K562 (cell line): Measurements from ENCODE around the gene SPTBN4. TPM values are rescaled to one million over a fixed set of nuclear protein-coding genes. Genes with fewer than 3 reads are reported as not detected.

ENCODE experiments used
- ATAC-seq: fragments of 200-7000 bp; cut with Tn5 transposase; 3 replicates; pipeline ENCODE4 v1.9.1; 2020; ENCODE audit warnings: moderate library complexity
- BruUV-seq: library from RNA; stranded (reverse); fragments of 400-500 nt; replicated peaks from 2 replicates; lab custom pipeline; 2021; lab: Mats Ljungman, UMichigan
- CTCF ChIA-PET: fragments of 300-600 bp; formaldehyde crosslinking; extraction: SDS; loops from one replicate; lab custom pipeline; 2021; ENCODE audit warnings: low intra/inter-chr PET ratio; lab: Yijun Ruan, JAX
- POLR2A ChIA-PET: fragments of 300-600, 350-650 bp; sonication (Branson Sonifier 250); formaldehyde crosslinking; extraction: SDS; loops from one replicate; lab custom pipeline; 2021; ENCODE audit warnings: antibody characterized with exemption, inconsistent platforms; lab: Yijun Ruan, JAX
- DNase-seq, 4 experiments: peaks; one replicate each; pipeline versions ENCODE4 v3.0.0 to v3.0.0-alpha.2; 2011 to 2018; ENCODE audit warnings: low spot score in 3 of 4, mixed read lengths in 3 of 4; ENCODE audit errors: extremely low read depth in 1 of 4
- FAIRE-seq: peaks from 2 replicates; lab custom pipeline; 2011; peaks lifted over from hg19 to GRCh38; lab: Jason Lieb, UNC
- H2AFZ ChIP-seq: 2 replicates; pipeline ENCODE4 v1.6.0; 2011; ENCODE audit warnings: low read depth, low read length, control low read depth, inconsistent platforms
- H3K27ac ChIP-seq: fragments of 200-600 bp; 3 replicates; pipeline ENCODE4 v1.8.0; 2011; ENCODE audit warnings: low read depth, mild to moderate bottlenecking, control low read depth, inconsistent platforms, low read length, moderate library complexity, mixed read lengths; ENCODE audit errors: extremely low read depth
- H3K27me3 ChIP-seq, 2 experiments: fragments of 300-600 bp in 1 of 2; 2 replicates in 1 of 2; 3 replicates in 1 of 2; pipeline versions ENCODE4 v1.6.0 to v1.8.0; 2011; ENCODE audit warnings: inconsistent platforms in 2 of 2, low read length in 2 of 2, mild to moderate bottlenecking in 1 of 2, mixed read lengths in 1 of 2, moderate library complexity in 1 of 2; ENCODE audit not compliant: control insufficient read depth in 2 of 2, insufficient read depth in 2 of 2
- H3K36me3 ChIP-seq: fragments of 300-600 bp; 3 replicates; pipeline ENCODE4 v1.8.0; 2011; ENCODE audit warnings: mild to moderate bottlenecking, low read length, inconsistent platforms; ENCODE audit not compliant: control insufficient read depth, insufficient read depth
- H3K4me1 ChIP-seq, 2 experiments: fragments of 200-600 bp in 1 of 2; replicated peaks in 1 of 2; 2 replicates in 1 of 2; 3 replicates in 1 of 2; pipeline versions ENCODE4 v1.5.1 to v1.8.0; 2011; ENCODE audit warnings: inconsistent platforms in 2 of 2, low read length in 2 of 2, mild to moderate bottlenecking in 1 of 2, mixed read lengths in 1 of 2, moderate library complexity in 1 of 2; ENCODE audit not compliant: control insufficient read depth in 2 of 2, insufficient read depth in 2 of 2
- H3K4me2 ChIP-seq: 2 replicates; pipeline ENCODE4 v1.6.1; 2011; ENCODE audit warnings: low read length, control low read depth, inconsistent platforms, mixed read lengths; ENCODE audit not compliant: insufficient read depth
- H3K4me3 ChIP-seq: fragments of 200-600 bp; sonication (generic), shearing (Covaris generic); 2 replicates; pipeline ENCODE4 v1.5.1; 2016; ENCODE audit warnings: control low read depth, inconsistent platforms
- H3K79me2 ChIP-seq: fragments of 200-600 bp; 3 replicates; pipeline ENCODE4 v1.8.0; 2011; ENCODE audit warnings: low read length, inconsistent platforms; ENCODE audit not compliant: control insufficient read depth, insufficient read depth
- H3K9ac ChIP-seq, 2 experiments: 2 replicates each; pipeline versions ENCODE4 v1.6.0 to v1.6.1; 2011; ENCODE audit warnings: low read depth in 2 of 2, low read length in 2 of 2, control low read depth in 1 of 2, inconsistent platforms in 1 of 2, mild to moderate bottlenecking in 1 of 2, mixed read lengths in 1 of 2; ENCODE audit not compliant: insufficient read depth in 1 of 2
- H3K9me1 ChIP-seq: one replicate; pipeline ENCODE4 v1.6.0; 2011; ENCODE audit warnings: inconsistent platforms, mild to moderate bottlenecking, low read length, moderate library complexity; ENCODE audit not compliant: control insufficient read depth, insufficient read depth
- H3K9me3 ChIP-seq: replicated peaks from 2 replicates; pipeline ENCODE4 v1.5.1; 2011; ENCODE audit warnings: low read depth, low read length, inconsistent platforms; ENCODE audit not compliant: control insufficient read depth, insufficient read depth
- H4K20me1 ChIP-seq: replicated peaks from 2 replicates; pipeline ENCODE4 v1.6.1; 2011; ENCODE audit warnings: low read length, inconsistent platforms, mixed read lengths; ENCODE audit not compliant: control insufficient read depth, insufficient read depth
- JUN ChIP-seq, 2 experiments: sonication (generic) in 1 of 2; formaldehyde crosslinking in 1 of 2; IDR thresholded peaks; 2 replicates each; pipeline versions ENCODE4 v1.6.1 to v1.8.0; 2012 to 2022; ENCODE audit warnings: borderline replicate concordance in 2 of 2, mild to moderate bottlenecking in 2 of 2, improper control_type of control experiment in 1 of 2, low read depth in 1 of 2, low read length in 1 of 2, missing genetic modification reagents in 1 of 2
- MEF2A ChIP-seq: IDR thresholded peaks from 2 replicates; pipeline ENCODE4 v1.6.1; 2011; ENCODE audit warnings: low read depth, mild to moderate bottlenecking, low read length, moderate library complexity; ENCODE audit not compliant: control insufficient read depth
- ZNF133 ChIP-seq: fragments of 250-450 bp; sonication (Bioruptor Pico); IDR thresholded peaks from 2 replicates; pipeline ENCODE4 v1.4.0; 2020; ENCODE audit warnings: mild to moderate bottlenecking
- WGBS: fragments of 100-300 bp; shearing (Covaris generic); methylation state at CpG from one replicate; pipeline ENCODE4 v1.1.6; 2016; ENCODE audit warnings: low coverage, mixed read lengths; ENCODE audit not compliant: insufficient coverage; ENCODE audit errors: missing lambda C conversion rate; 5-methylcytosine and 5-hydroxymethylcytosine counted together
- in situ Hi-C: fragments of 300-500 bp; cut with MboI; formaldehyde crosslinking; loops from 4 replicates; pipeline ENCODE4 v1.15.0; 2018; ENCODE audit warnings: inconsistent platforms, mixed read lengths
- intact Hi-C: fragments of 100-400 bp; cut with micrococcal nuclease; formaldehyde crosslinking; loops from 2 replicates; pipeline ENCODE4 v1.14.2; 2022
- polyA plus RNA-seq, 8 experiments: library from polyadenylated mRNA; depleted of rRNA in 4 of 8; stranded (reverse) in 5 of 8; unstranded in 3 of 8; fragments of >200 nt; fragmentation: Nextera tagmentation in 2 of 8; fragmentation: Illumina TruSeq in 1 of 8; extraction: Ambion mirVana in 2 of 8; extraction: Trizol in 1 of 8; gene quantifications; 2 replicates each; pipeline versions ENCODE4 v1.2.1 to v1.2.3, GENCODE V29; 2011 to 2014; ENCODE audit warnings: inconsistent platforms in 1 of 8, missing spikeins in 1 of 8
- total RNA-seq, 7 experiments: library from RNA; depleted of rRNA in 6 of 7; stranded (reverse); fragments of >200 nt in 6 of 7; fragmentation: Illumina TruSeq in 2 of 7; extraction: Trizol in 2 of 7; gene quantifications; 2 replicates each; pipeline versions ENCODE4 v1.2.1 to v1.2.3, GENCODE V29; 2011 to 2021; ENCODE audit warnings: low replicate concordance in 1 of 7

Gene SPTBN4
- total and polyA plus RNA-seq, 9 of the 15 experiments (the other 6 are each of a cell fraction or from before 2014, with no cell fraction given), result 0.01 to 1.5 (median 0.86) TPM

GRCh38 chr19:40433391-40434216 lies 33.2 kb upstream of the SPTBN4 start (continued):
- 0 out of 2 replicates have a peak, but pooled peaks have one; percentile 3 for TF ChIP-seq JUN (IDR thresholded peaks at IDR 0.05; ENCODE audit: borderline replicate concordance, low read depth, low read length)
- no peak for TF ChIP-seq JUN (CRISPR knock-in tag; IDR thresholded peaks at IDR 0.05; ENCODE audit: borderline replicate concordance)
- TF ChIP-seq ZNF133 (CRISPR knock-in tag), result no peak

- intact Hi-C loops, result no loop called here
- FAIRE-seq, result no peak
- H3K9ac ChIP-seq, result no peak overlapping the region
- no peaks in the 10 kb centered on the region for H3K9me1 ChIP-seq
- BruUV-seq, result no TSS peak
- peaks cover 28% of the 10 kb centered on the region for H3K36me3 ChIP-seq
- no peak overlapping the region for H3K4me2 ChIP-seq
- no peak overlapping the region for H2AFZ ChIP-seq
- in situ Hi-C loops, result no loop called here
- 82% methylated on average over 3 of the region's 3 CpGs for WGBS
- H3K27ac ChIP-seq, result no peak overlapping the region
- no peak for DNase-seq
- no peaks in the 10 kb centered on the region for H3K27me3 ChIP-seq
- ATAC-seq, result no peak
- peaks cover 29% of the 10 kb centered on the region for H3K79me2 ChIP-seq
- H3K4me3 ChIP-seq, result no peak overlapping the region
- POLR2A ChIA-PET, result interaction anchor here (0.9 to 1.4 kb wide), 2 partner anchors 12 to 14 kb away, joined by 5 to 12 read pairs; partner anchors contain the start of gene SERTAD1
- TF ChIP-seq MEF2A, result no peak
- no peaks in the 10 kb centered on the region for H3K9me3 ChIP-seq
- H4K20me1 ChIP-seq, result peaks cover 22% of the 10 kb centered on the region
- CTCF ChIA-PET, result no interaction called here
- peaks cover 16 to 32% of the 10 kb centered on the region in 2 experiments for H3K4me1 ChIP-seq
Measured at GRCh38 chr19:40438284-40438683, 28.5 kb upstream of the SPTBN4 start.
